Measurements from ENCODE around the gene EVX2. TPM values are rescaled to one million over a fixed set of nuclear protein-coding genes. Genes with fewer than 3 reads are reported as not detected.

The EVX2 gene
- total RNA-seq, result not detected

DNA sequence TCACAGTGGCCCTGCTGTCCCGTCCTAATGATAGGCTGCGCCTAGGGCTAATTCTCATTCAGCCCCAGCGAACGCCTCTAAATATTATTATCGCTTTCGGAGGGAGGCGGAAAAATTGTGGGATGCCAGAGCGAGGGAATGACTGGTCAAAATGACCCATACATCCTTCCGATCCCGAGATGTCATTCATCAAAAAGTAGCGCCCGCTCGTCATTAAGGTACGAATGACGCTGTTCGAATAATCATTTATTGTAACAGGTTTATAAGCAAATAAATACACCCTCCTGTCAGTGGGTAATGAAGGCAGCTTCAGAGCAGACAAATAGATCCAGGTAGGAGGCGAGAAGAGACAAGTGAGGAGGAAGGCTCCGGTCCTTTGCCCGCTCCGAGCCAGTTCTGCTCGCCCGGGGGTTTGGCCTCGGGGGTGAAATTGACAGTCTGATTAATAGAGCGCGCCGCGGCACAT, at the start of gene EVX2:
Gene EVX2, minus strand, starts transcription at position 167 of the 466 bp plus-strand sequence. CDS start 186 bp downstream, outside the sequence.
- H3K36me3 Mint-ChIP-seq, result peaks cover 24 to 61% of the 10 kb centered on the region in 2 donors
- peak in 1 of 2 donors; percentile 3 for DNase-seq (ENCODE audit: low spot score in 2 of 2)
- H3K9me3 Mint-ChIP-seq, result peaks cover 0 to 13% of the 10 kb centered on the region in 2 donors
- ATAC-seq, result no peak
- H3K27ac Mint-ChIP-seq, result peak within 1 kb of the TSS; percentile 62 to 91

DNA sequence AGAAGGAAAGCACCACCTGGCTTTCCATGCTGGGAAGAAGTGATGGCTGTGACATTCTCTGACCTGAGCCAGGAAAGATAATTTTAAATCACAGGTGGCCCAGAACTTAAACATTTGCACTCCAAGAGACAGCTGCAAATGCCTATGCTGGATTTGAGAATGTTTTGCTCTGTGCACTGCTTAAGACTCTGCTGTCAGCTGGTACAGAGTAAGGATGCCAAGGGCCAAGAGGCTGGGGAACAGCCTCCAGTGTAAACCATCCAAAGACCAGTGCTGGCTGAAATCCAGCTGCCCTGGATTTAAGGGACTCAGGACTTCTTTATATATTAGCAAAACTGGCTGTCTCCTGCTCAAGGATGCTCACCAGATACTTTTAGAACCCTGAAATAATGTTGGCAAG, 49.6 kb upstream of the EVX2 start:
- H3K27ac Mint-ChIP-seq, result no peak overlapping the region
- ATAC-seq (no peak), DNase-seq (ENCODE audit: low spot score in 2 of 2) (no peak)
- peaks cover 0 to 2% of the 10 kb centered on the region in 2 donors for H3K9me3 Mint-ChIP-seq
- peaks cover 14 to 38% of the 10 kb centered on the region in 2 donors for H3K36me3 Mint-ChIP-seq

DNA sequence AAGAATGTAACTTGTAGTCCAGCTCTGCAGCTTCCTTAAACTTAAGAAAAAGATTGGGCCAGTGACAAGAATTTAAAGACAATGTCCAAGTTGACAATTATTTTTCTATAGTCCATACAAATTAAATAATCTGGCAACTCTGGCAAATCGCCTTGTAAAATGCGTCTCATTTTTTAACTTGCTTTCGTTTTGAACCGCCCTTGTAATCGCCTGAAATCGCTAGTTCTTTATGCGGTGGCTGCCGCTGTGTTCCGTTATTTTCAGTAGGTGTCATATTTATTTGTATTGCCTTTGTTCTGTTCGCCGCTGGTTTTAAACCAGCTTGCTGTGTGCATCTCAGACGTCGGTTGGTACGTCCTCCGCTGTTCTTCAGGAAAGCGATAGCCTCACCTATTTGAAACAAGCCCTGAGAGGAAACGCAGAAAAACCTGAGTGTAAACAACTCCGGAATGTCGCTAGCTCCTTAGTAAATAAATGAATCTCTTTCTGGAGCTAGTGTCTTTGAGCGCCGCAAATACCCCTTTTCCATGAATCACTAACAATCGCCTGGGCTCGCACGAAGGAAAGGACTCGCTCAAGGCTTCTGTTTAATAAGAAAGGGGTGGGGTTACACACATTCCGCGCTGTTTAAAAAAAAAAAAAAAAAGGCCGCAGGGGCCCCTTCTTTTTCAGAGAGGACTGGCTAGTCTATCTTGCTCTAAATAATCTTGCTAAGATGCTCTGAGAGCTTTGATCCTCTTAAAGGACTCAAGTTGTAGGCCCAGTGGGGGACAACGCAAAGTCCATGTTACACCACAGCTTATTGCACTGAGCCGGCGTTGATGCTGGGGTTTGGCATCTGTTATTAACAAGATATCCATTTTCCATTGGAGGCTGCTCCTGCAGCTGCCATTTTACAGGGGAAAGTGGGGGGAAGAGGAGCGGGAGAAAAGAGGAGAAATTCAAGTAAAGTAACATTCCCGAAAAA, 48.7 kb upstream of the EVX2 start:
- peaks cover 8 to 34% of the 10 kb centered on the region in 2 donors for H3K36me3 Mint-ChIP-seq
- DNase-seq (ENCODE audit: low spot score in 2 of 2), result no peak

DNA sequence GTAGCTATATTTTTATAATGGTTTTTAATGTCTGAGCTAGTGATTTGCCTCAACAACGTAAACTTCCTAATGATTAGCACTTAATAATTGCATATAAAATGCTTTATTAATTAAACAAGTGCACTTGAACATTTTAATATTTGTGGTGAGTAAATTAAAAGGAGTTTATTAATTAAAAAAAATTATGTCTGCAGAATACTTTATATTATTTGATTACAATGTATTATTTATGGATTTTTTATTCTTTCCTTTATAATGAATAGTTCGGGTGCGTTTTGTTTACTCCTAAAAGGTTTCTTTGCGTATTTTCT, 48.0 kb upstream of the EVX2 start:
- peaks cover 8 to 33% of the 10 kb centered on the region in 2 donors for H3K36me3 Mint-ChIP-seq
- no peaks in the 10 kb centered on the region for H3K9me3 Mint-ChIP-seq
- H3K27ac Mint-ChIP-seq, result no peak overlapping the region
- ATAC-seq, result no peak
- DNase-seq (ENCODE audit: low spot score in 2 of 2), result no peak

More for the DNA sequence above, 48.7 kb upstream of the EVX2 start:
- no peaks in the 10 kb centered on the region for H3K9me3 Mint-ChIP-seq
- no peak for ATAC-seq
- no peak overlapping the region for H3K27ac Mint-ChIP-seq

DNA sequence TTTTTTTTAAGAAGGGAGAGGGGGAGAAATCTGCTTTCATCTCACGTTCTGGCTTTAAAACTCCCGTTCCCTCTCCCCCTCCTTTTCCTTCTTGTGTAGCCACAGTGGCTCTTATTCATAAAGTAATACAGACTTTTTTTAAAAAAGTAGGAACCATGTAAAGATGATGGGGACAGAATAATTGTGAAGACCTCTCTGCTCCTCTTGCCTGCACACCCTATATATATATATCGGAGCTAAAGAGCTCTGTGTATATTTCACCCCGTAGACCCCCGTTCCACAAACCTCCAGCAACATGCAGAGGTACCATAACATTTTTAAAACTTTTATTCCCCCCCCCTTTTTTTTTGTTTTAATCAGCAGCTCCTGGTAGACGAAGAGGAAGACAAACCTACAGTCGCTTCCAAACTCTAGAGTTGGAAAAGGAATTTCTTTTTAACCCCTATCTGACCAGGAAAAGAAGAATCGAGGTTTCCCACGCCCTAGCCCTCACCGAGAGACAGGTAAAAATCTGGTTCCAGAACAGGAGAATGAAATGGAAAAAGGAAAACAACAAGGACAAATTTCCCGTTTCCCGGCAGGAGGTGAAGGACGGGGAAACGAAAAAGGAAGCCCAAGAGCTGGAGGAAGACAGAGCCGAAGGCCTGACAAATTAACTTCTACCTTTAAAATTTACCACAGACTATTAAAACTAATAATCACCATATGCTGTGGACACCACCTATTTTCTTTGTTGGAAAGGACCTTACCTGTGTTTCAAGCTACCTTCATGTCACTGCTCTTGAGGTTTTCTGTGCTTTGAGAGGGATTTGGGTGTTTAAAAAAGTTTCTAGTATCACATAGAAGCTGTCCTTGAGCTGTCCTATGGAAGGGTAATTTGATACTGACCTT, 47.4 kb upstream of the EVX2 start:
- no peaks in the 10 kb centered on the region for H3K9me3 Mint-ChIP-seq

DNA sequence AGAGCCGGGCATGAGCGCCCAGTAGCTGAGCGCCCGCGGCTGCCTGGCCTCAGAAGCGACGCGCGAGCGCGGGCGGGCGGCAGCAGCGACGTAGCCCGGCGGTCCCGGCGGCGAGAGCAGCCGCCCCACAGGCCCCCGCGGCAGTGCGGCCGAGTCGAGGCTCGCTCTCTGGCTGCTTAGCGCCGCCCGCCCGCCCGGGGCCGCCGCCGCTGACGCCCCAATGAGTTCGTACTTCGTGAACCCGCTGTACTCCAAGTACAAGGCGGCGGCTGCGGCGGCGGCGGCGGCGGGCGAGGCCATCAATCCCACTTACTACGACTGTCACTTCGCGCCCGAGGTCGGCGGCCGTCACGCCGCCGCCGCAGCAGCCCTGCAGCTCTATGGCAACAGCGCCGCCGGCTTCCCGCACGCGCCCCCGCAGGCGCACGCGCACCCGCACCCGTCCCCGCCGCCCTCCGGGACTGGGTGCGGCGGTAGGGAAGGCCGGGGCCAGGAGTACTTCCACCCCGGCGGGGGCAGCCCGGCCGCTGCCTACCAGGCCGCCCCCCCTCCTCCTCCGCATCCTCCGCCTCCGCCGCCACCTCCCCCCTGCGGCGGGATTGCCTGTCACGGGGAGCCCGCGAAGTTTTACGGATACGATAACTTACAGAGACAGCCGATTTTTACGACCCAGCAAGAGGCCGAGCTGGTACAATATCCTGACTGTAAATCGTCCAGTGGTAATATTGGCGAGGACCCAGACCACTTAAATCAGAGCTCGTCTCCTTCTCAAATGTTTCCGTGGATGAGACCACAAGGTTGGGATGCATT, 46.6 kb upstream of the EVX2 start:
- peaks cover 3 to 28% of the 10 kb centered on the region in 2 donors for H3K36me3 Mint-ChIP-seq
- peak in 1 of 2 donors; percentile 47 for ATAC-seq
- DNase-seq (ENCODE audit: low spot score in 2 of 2), result no peak
- H3K27ac Mint-ChIP-seq, result peak overlapping the region in 1 of 2 donors; percentile 55
- H3K9me3 Mint-ChIP-seq, result no peaks in the 10 kb centered on the region

More for the DNA sequence above, 47.4 kb upstream of the EVX2 start:
- Mint-ChIP-seq H3K27ac (peak overlapping the region in 1 of 2 donors; percentile 83), H3K36me3 (peaks cover 8 to 33% of the 10 kb centered on the region in 2 donors)
- no peak for ATAC-seq
- no peak for DNase-seq (ENCODE audit: low spot score in 2 of 2)

DNA sequence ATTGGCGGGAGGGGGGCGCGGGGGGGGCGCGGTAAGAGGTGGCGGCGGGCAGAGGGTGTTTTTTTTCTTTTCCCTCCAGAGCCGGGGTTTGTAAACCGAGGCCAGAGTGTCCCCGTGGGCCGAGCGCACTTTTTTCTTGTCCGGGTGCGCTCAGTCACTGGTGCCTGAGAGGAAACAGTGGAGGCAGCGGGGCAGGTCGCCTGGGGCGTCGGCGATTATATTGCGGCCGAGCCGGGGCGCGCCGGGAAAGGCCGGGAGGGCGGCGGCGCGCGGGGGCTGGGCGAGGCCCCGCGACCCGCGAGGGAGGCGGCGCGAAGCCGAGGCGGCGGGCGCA, 46.0 kb upstream of the EVX2 start:
- DNase-seq (ENCODE audit: low spot score in 2 of 2) (no peak), ATAC-seq (peak in 1 of 2 donors; percentile 12)
- peaks cover 0 to 22% of the 10 kb centered on the region in 2 donors for H3K36me3 Mint-ChIP-seq
- H3K9me3 Mint-ChIP-seq, result no peaks in the 10 kb centered on the region
- H3K27ac Mint-ChIP-seq, result no peak overlapping the region

DNA sequence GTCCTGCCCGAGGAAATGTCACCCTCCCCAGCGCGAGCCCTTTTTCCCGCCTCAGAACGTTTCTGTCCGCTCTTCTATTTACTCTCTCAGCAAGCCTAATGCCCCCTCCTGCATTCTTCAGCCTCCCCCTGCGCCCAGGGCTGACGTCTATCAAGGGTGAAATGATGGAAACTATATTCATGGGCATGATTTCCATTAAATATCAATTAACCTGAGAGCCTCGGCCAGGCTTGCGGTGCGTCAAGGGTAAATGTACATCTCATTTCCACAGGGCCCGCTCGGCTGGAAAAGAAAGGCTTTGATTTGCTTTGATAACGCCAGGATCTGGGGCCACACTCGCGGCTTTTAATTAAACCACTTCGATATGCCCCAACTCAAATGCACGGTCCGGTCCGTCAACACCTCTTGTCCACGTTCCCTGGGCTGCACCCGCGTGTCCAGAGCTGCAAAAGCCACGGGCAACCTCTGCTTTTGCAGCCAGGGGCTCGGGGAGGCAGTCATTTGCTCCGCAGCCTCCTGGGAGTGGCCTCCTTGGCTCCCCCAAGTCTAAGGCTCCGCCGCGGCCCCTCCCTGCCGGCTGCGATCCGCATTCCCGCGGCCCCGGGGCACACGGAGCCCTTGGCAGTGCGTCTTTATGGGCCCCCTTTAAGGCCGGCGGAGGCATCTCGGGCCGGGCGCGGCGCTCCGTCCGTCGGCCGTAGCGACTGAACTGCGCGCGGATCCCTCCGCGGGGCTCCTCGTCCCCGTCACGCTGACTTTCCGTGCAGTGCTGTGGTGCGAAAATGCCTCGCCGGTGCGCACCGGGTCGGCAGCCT, 45.4 kb upstream of the EVX2 start, which contains the start of gene HOXD8:
Gene HOXD8, plus strand, starts transcription at position 724 of the 815 bp plus-strand sequence. CDS start 662 bp downstream, outside the sequence.
- Mint-ChIP-seq H3K9me3 (no peaks in the 10 kb centered on the region), H3K36me3 (peaks cover 0 to 18% of the 10 kb centered on the region in 2 donors), H3K27ac (peak within 1 kb of the TSS in 1 of 2 donors; percentile 77)
- DNase-seq (ENCODE audit: low spot score in 2 of 2) (no peak), ATAC-seq (peak in 1 of 2 donors; percentile 33)

DNA sequence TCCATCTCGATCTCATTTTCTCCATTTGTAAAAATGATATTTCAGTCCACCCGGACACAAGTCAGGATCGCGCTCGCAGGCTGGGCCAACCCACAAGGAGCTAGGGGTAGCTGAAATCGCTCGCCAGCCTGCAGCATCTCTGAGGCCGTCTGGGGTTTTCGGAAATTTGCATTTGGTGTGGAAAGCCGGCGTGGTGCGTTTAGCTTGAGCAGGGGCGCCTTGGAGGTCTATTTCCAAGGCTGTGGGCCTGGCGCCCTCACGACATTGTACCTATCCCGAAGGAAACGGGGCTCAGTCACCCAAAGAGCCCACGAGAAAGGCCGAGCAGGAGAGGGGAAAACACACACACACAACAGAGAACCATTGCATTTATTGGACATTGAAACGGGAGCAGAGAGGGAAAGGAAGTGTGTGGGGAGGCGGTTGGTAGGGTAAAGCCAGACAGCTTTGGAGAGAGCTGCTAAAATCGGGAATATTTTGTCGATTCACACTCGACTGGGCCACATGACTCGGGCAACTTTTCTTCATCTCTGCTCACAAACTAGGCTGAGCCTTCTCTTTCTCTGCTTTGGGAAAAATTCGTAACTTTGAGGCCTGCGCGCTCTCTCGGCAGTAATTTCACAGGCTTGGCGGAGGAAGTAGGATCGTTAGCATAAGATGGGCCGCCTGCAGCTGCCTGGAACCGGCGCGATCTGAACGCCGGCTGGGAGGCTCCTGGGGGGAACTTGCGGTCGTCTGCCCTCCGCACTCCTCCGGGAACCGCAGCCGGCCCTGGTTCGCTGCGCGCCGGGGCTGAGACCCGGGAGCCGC, 44.6 kb upstream of the EVX2 start:
- DNase-seq (ENCODE audit: low spot score in 2 of 2) (no peak), ATAC-seq (no peak)
- H3K27ac Mint-ChIP-seq, result peak overlapping the region in 1 of 2 donors; percentile 77
- H3K36me3 Mint-ChIP-seq, result peaks cover 0 to 15% of the 10 kb centered on the region in 2 donors
- H3K9me3 Mint-ChIP-seq, result no peaks in the 10 kb centered on the region

DNA sequence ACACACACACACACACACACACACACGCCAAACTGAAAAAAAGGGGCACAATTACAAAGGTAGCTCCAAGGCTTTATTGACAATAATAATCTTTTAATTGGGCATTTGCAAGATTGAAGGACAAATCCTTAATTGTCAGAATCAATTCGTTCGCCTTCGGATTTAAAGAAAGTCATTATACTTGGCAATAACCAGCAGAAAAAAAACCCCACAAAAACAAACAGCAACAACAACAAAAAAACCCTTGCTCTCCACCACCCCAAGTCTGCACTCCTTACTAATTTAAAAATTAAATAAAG, 44.0 kb upstream of the EVX2 start:
- no peak overlapping the region for H3K27ac Mint-ChIP-seq
- DNase-seq (ENCODE audit: low spot score in 2 of 2) (no peak), ATAC-seq (no peak)
- peaks cover 0 to 11% of the 10 kb centered on the region in 2 donors for H3K36me3 Mint-ChIP-seq
- no peaks in the 10 kb centered on the region for H3K9me3 Mint-ChIP-seq

DNA sequence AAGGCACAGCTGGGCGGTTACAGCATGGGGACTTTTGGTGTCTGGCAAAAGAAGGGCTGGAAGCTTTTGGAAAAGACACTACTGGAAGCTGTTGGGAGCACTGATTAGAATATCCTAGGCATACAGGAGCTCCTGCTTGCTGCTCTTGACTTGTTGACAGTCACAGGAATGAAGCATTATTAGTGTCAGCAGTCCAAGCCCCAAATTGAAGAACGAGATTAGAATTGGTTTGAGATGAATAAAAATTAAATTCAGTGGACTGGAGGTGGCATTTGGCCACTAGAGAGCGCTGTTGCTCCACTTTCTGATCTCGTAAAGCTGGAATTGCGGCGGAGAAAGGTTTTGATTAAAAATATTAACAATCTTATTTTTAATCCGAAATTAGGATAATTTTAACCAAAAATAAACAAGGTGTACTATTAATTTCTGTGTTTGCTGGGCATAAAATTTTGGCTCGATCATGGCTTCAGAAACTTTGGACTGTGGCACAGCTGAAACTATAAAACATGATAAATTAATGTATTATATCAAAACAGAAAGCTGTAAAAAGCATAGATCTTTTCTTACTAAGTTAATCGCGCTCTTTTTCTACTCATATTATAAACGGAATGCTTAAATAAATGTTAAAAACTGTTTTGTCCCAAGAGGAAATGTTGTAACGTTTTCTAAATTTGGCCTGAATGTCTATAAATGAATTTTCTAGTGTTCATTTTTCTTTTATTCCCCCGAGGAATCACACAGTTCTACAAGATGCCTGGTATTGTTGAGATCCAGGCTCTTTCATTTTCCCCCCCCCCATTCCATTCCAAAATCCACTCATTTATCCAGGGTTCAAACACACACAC, 43.4 kb upstream of the EVX2 start:
- H3K9me3 Mint-ChIP-seq, result no peaks in the 10 kb centered on the region
- ATAC-seq (no peak), DNase-seq (ENCODE audit: low spot score in 2 of 2) (peak in 1 of 2 donors; percentile 70)
- no peak overlapping the region for H3K27ac Mint-ChIP-seq
- peaks cover 0 to 6% of the 10 kb centered on the region in 2 donors for H3K36me3 Mint-ChIP-seq

DNA sequence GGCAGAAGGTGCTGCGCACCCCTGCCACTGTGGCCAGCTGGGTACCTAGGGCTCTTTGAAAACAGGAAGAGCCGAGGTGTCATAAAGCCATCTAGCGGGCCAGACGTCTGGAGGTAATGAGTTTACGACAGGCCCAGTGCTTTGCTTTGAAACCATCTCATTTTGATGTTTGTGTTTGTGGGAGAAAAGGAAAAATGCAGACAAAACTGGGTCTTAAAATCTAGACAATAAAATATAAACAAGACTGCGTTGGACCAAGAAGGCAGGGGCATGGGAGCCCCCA, 42.0 kb upstream of the EVX2 start:
- no peak for DNase-seq (ENCODE audit: low spot score in 2 of 2)
- no peaks in the 10 kb centered on the region for H3K9me3 Mint-ChIP-seq
- peaks cover 0 to 13% of the 10 kb centered on the region in 2 donors for H3K36me3 Mint-ChIP-seq
- no peak overlapping the region for H3K27ac Mint-ChIP-seq
- ATAC-seq, result no peak

DNA sequence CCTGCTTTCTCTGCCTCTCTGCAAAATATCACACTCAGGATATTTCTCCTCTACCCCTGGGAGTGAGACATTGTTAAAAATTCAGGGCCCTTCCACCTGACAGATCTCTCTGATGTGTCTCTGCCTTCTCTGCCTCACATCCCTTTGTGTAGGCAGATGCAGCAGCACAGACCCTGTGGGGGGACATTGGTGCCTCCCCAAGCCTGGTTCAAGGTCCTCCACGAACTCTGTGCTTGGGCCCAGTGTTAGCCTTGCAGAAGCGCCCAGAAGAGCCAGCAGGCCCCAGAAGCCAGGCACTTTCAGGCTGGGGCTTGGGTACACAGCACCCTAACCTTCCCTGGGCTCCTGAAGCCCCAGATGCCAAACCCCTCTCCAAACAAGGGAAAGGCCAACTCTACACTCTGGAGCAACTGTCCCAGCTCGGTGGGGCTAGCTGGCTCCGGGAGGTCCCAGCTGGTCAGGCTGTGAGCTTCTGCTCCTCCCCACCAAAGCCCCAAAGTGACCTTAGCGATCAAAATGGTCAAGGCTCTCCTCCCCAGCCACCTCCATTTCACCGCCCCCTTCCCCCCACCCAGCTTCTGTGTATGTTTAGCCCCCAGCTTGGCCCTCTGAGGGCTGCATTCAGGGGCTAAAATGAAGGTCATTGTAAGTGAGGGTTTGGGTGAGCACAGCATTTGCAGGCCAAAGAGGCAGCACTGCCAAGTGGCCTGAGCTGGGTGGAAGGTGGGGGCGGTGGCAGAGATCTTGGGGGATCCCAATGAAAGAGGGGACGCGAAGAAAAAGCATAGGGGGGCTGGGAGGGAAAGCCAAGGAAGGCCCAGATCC, 41.4 kb upstream of the EVX2 start:
- H3K9me3 Mint-ChIP-seq, result no peaks in the 10 kb centered on the region
- peaks cover 0 to 18% of the 10 kb centered on the region in 2 donors for H3K36me3 Mint-ChIP-seq
- no peak overlapping the region for H3K27ac Mint-ChIP-seq
- ATAC-seq (no peak), DNase-seq (ENCODE audit: low spot score in 2 of 2) (no peak)

Data from activated naive CD4-positive, alpha-beta T cell treated with anti-CD3 and anti-CD28 coated beads, Interleukin-2, amount 50 U/mL, for 72 hours (primary cell).